ENCODE data around the gene NALF2.

DNA sequence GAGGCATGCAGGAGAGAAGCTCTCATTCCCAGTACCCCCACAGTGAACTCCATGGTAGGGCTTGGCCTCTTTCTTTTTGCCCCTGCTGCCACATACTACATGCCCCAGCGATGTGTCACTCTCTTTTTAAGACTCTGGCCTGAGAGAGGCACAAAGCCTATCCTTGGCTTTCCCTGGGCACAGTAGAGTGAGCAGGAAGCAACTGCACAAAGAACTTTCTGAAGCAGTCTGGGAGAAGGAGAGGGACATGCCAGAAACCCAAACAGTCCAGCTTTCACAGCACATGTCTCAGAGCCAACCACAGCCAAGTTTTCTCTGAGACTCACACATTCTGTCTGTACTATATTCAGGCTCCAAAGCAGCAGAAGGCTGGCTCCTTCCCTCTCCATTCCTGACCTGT is 7.9 kb upstream of the NALF2 start:
- TF ChIP-seq, protein P1, sequence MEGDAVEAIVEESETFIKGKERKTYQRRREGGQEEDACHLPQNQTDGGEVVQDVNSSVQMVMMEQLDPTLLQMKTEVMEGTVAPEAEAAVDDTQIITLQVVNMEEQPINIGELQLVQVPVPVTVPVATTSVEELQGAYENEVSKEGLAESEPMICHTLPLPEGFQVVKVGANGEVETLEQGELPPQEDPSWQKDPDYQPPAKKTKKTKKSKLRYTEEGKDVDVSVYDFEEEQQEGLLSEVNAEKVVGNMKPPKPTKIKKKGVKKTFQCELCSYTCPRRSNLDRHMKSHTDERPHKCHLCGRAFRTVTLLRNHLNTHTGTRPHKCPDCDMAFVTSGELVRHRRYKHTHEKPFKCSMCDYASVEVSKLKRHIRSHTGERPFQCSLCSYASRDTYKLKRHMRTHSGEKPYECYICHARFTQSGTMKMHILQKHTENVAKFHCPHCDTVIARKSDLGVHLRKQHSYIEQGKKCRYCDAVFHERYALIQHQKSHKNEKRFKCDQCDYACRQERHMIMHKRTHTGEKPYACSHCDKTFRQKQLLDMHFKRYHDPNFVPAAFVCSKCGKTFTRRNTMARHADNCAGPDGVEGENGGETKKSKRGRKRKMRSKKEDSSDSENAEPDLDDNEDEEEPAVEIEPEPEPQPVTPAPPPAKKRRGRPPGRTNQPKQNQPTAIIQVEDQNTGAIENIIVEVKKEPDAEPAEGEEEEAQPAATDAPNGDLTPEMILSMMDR (IDR thresholded peaks at IDR 0.05; ENCODE audit: insufficient read depth, low read length) = no peak
- no peak for TF ChIP-seq GABPA (IDR thresholded peaks at IDR 0.05; ENCODE audit: low read depth)
- TF ChIP-seq, protein P2, sequence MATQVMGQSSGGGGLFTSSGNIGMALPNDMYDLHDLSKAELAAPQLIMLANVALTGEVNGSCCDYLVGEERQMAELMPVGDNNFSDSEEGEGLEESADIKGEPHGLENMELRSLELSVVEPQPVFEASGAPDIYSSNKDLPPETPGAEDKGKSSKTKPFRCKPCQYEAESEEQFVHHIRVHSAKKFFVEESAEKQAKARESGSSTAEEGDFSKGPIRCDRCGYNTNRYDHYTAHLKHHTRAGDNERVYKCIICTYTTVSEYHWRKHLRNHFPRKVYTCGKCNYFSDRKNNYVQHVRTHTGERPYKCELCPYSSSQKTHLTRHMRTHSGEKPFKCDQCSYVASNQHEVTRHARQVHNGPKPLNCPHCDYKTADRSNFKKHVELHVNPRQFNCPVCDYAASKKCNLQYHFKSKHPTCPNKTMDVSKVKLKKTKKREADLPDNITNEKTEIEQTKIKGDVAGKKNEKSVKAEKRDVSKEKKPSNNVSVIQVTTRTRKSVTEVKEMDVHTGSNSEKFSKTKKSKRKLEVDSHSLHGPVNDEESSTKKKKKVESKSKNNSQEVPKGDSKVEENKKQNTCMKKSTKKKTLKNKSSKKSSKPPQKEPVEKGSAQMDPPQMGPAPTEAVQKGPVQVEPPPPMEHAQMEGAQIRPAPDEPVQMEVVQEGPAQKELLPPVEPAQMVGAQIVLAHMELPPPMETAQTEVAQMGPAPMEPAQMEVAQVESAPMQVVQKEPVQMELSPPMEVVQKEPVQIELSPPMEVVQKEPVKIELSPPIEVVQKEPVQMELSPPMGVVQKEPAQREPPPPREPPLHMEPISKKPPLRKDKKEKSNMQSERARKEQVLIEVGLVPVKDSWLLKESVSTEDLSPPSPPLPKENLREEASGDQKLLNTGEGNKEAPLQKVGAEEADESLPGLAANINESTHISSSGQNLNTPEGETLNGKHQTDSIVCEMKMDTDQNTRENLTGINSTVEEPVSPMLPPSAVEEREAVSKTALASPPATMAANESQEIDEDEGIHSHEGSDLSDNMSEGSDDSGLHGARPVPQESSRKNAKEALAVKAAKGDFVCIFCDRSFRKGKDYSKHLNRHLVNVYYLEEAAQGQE (IDR thresholded peaks at IDR 0.05; ENCODE audit: insufficient replicate concordance, low read depth) = no peak
